NCI-H2107 (cell line): ENCODE measurements around the gene CDH23.

Experiments used
- DNase-seq: peaks from one replicate; lab custom pipeline; 2025; lab: John Stamatoyannopoulos, UW

CDH23 gene

DNA sequence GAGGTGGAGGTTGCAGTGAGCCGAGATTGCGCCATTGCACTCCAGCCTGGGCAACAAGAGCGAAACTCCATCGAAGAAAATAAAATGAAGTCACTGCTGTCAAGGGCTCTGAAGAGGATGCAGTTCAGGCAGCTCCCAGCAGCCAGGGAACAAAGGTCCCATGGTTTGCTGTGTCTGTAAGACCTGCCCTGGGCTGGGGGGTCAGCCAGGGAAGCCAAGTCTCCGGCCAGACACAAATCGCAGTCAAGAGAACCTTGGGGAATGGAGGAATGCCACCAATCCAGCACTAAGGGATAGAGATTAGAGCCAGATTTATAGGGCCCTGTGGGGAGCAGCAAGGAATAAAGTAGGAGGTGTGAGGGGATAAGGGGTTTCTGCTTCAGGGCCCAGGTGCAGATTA, 405.5 kb downstream of the CDH23 start:
- no peak for DNase-seq

DNA sequence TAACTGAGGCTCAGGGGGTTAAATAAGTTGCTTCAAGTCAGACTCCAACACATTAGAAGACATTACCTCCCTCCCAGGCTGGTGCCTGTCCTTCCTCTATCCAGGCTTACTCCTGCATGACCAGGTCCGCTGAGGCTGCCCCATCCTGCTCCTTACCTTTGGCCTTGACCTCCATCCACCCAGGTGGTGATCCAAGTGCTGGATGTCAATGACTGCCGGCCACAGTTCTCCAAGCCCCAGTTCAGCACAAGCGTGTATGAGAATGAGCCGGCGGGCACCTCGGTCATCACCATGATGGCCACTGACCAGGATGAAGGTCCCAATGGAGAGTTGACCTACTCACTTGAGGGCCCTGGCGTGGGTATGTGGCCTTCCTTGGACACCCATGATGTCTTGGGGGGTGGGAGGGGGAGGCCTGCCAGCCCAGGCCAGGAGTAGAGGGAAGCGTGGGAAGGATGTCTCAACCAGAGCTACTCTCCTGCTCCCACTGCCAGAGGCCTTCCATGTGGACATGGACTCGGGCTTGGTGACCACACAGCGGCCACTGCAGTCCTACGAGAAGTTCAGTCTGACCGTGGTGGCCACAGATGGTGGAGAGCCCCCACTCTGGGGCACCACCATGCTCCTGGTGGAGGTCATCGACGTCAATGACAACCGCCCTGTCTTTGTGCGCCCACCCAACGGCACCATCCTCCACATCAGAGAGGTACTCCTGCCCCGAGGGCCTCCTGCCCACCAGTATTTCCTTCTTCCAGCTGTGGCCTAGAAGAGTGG, 406.2 kb downstream of the CDH23 start:
- DNase-seq, result no peak

DNA sequence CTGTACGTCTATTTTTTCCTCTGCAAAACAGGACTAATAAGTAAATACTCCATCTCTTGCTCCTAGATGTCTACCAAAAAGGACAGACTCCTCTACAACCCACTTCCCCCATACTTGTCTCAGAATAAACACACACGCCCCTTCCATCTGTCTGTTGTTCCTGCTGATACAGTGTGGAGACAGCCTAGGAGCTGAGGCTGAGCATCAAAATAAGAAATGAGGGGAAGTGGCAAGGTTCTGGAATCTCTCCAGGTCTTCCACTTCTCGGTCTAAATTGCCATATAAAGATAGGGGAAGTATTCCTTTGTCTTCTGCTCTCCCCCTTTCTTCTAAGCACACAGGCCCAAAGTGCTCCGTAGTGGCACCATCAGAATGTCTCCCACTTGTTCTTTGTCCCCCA, 407.4 kb downstream of the CDH23 start:
- no peak for DNase-seq

DNA sequence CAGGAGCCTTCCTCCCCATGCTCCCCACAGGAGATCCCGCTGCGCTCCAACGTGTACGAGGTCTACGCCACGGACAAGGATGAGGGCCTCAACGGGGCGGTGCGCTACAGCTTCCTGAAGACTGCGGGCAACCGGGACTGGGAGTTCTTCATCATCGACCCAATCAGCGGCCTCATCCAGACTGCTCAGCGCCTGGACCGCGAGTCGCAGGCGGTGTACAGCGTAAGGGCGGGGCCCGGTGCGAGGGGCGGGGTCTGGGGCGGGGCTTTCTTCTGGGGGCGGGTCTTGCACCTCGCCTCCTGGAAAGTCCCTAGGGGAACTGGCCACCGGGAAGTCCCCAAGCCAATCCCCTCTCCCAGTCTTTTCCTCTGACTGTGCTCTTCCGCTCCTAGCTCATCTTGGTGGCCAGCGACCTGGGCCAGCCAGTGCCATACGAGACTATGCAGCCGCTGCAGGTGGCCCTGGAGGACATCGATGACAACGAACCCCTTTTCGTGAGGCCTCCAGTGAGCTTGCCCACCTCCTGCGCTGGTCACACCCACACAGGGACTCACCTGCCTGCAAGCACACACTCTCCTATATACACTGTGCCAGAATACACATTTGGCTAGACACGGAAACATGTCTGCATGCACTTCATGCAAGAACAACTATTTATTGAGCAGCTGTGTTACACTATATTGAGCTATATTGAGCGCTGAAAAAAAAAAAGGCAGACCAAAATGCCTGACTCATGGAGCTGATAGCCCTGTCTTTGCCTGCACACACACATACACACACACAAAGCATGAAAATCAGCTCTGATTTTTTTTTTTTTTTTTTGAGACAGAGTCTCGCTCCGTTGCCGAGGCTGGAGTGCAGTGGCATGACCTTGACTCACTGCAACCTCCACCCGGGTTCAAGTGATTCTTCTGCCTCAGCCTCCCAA, 409.3 kb downstream of the CDH23 start:
- DNase-seq, result no peak

DNA sequence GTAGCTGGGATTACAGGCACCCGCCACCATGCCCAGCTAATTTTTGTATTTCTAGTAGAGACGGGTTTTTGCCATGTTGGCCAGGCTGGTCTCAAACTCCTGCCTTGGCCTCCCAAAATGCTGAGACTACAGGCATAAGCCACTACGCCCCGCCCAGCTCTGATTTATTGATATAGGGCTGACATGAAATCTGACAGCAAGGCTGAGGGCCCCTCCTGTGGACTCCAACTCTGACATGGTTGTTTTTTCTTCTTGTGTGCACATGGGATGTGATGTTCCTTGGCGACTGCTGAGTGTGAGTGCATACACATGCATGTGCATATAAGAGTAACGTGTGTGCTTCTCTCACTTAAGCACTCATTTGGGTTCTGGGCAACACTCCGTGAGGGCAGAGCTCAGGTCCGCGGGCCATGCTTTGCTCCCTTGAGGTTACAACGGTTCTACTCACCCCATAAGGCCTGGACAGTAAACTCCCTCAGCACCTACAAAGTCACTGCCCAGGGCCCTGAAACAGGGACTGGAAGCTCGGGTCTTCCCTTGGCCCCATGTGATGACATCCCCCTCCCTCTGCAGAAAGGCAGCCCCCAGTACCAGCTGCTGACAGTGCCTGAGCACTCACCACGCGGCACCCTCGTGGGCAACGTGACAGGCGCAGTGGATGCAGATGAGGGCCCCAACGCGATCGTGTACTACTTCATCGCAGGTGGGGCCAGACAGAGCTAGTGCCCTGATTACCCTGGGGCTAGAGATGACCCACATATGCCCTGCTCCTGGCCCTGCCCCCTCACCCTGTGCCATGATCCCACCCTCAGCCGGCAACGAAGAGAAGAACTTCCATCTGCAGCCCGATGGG, 410.2 kb downstream of the CDH23 start:
- DNase-seq, result no peak

DNA sequence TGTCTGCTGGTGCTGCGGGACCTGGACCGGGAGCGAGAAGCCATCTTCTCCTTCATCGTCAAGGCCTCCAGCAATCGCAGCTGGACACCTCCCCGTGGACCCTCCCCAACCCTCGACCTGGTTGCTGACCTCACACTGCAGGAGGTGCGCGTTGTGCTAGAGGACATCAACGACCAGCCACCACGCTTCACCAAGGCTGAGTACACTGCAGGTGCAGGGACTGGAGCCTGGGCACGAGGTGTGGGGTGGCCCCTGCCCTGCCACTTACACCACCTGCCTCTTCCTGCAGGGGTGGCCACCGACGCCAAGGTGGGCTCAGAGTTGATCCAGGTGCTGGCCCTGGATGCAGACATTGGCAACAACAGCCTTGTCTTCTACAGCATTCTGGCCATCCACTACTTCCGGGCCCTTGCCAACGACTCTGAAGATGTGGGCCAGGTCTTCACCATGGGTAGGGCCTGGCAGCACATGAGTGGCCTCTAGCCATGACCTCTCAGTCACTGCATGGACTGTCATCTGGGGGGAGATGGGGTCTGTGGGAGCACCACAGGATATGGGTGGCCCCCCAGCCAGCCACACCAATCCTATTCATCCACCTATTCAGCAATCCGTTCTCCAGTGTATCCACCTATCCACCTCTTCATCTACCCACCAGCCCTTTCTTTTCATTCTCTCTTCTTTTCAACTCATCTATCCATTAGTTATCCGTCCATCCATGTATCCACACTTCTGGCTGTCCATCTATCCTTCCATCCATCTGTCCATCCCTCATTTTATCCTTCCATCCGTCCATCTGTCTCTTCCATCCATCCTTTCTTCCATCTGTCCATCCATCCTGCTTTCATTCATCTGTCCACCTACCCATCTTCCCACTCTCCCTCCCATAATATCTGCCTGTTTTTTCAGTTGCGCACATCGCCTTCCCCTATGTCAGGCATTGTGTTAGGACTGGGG, 411.1 kb downstream of the CDH23 start:
- no peak for DNase-seq

DNA sequence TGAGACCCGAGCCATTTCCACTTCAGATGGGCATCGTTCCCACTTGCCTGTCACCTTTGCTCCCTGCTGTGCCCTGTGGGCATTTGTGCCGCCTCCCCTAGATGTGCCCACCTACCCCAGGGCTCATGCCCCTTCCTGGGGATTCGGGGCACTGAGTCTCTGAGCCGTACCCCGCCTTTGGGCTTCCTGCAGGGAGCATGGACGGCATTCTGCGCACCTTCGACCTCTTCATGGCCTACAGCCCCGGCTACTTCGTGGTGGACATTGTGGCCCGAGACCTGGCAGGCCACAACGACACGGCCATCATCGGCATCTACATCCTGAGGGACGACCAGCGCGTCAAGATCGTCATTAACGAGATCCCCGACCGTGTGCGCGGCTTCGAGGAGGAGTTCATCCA, 412.9 kb downstream of the CDH23 start:
- no peak for DNase-seq

DNA sequence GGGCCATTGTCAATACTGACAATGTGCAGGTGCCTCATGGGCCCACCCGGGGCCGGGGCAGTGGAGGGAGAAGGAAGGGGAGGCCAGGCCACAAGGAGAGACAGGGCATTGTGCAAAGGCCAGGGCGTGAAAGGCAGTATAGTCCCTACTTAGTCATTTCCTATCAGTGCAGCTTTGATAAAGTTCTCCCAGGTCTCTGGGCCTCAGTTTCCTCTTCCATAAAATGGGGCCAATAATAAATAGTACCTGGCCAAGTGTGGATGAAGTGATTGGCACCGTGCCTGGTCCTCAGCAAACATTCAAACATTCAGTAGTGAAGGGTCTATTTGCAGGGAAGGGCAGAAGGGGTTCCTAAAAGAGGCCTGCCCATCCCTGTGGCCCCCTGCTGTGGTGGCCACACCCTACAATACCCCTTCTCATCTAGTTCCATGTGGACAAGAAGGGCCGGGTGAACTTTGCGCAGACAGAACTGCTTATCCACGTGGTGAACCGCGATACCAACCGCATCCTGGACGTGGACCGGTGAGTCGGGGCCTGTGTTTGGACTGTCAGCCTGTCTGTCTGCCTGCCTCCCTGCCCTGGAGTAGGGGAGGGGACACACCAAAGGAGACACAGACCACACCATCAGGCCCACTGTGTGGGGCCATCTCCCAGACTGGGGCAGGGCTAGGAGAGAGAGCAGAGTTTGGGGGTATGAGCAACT, 413.5 kb downstream of the CDH23 start:
- DNase-seq, result no peak

DNA sequence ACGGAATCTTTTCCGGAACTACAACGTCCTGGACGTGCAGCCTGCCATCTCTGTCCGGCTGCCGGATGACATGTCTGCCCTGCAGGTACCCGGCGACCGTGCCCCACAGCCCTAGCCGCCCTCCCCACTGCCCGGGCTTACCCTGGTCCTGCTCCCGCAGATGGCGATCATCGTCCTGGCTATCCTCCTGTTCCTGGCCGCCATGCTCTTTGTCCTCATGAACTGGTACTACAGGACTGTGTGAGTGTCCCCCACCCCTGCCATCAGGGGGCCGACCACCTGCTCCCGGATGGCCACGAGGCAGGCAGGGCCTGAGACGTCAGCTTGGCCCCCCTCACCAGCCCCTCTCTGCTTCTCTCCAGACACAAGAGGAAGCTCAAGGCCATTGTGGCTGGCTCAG, 414.6 kb downstream of the CDH23 start:
- no peak for DNase-seq

DNA sequence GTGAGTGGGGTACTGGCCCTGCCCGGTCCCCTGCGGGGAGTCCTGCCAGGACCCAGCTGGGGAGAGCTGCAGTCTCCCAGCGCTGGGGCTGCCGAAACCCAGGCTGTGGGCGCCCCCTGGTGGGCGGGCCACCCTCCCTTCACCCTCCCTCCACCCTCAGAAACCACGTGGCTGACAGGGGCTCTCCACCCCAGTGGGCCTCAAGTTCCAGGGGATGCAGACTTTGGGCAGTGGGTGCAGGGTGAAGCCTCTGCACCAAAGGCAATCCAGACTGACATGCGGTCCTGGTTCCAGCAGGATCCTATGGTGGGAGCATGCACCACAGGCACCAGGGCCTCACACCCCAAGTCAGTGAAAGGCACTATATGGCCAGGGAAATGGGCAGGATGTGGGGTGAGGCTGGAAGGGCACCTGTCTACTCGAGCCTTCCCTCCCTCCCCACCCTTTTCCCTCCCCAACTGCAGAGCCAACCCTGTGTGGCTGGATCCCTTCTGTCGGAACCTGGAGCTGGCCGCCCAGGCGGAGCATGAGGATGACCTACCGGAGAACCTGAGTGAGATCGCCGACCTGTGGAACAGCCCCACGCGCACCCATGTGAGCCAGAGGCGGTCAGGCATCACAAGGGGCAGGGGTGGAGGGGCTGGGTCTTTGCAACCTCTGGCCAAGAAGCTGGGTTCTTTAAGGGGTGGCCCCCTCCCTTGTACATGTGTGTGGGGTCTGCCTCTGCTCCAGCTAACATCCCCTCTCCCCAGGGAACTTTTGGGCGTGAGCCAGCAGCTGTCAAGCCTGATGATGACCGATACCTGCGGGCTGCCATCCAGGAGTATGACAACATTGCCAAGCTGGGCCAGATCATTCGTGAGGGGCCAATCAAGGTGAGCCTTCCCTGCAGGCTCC, 415.5 kb downstream of the CDH23 start:
- DNase-seq, result no peak

DNA sequence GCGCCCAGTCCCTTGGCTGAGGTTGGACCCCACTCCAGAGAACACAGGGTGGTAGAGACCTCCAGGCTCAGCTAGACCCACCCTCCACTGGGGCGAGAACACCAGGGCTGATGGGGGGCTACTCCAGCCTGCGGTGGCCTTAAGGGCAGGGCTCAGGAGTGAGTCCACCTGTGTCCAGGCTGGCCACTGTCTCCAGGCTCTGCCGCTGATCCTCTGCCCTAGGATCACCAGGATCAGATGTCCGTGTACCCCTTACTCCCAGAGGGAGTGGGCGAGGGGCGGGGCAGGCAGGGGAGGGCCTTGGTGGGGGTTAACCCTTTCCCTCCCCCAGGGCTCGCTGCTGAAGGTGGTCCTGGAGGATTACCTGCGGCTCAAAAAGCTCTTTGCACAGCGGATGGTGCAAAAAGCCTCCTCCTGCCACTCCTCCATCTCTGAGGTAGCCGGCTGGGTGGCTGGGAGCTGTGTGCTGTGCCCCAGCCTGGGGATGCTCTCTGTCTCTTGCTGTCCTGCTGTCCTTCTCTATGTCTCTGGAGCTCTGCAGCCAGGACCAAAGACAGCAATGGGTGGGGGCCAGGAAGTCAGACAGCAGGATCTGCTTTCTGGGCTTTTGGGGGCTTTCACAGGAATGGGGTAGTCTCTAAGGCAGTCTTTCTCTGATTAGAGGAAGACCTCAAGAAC, 416.3 kb downstream of the CDH23 start:
- no peak for DNase-seq

DNA sequence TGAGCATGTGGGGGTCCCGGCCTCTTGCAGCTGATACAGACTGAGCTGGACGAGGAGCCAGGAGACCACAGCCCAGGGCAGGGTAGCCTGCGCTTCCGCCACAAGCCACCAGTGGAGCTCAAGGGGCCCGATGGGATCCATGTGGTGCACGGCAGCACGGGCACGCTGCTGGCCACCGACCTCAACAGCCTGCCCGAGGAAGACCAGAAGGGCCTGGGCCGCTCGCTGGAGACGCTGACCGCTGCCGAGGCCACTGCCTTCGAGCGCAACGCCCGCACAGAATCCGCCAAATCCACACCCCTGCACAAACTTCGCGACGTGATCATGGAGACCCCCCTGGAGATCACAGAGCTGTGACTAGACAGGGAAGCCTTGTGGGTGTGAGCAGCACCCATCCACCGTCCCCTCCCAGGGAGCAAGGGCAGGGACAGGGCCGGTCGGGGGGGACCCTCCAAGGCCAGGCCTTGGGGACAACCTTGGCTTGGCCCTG, 418.2 kb downstream of the CDH23 start:
- DNase-seq, result no peak

DNA sequence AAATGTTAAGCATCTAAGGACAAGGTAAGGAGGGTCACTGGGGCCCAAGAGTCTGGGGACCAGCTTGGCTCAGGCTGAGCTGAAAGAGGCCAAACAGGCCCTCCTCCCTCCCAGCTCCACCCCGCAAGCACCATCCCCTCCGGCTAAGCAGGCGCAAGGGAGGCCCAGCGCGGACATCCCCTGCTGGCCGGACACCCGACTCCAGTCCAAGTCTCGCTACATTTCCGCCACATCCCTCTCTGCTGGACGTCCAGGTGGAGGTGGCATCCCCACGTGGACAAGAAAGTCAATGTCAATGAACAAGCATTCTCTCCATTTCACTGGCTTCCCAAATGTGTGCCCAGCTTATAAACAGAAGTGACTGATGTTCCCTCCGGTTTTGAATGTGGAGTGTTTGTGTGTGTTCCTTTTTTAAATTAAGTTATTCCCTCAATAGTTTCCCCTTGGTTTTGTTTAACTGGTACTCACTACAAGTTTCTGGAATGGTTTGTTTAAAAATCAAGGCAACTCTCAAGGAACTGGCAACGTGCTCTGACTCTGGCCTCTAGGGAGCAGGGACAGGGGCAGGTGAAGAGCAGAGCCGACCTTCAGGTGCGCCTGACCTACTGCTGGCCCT, 418.9 kb downstream of the CDH23 start:
- DNase-seq, result no peak

DNA sequence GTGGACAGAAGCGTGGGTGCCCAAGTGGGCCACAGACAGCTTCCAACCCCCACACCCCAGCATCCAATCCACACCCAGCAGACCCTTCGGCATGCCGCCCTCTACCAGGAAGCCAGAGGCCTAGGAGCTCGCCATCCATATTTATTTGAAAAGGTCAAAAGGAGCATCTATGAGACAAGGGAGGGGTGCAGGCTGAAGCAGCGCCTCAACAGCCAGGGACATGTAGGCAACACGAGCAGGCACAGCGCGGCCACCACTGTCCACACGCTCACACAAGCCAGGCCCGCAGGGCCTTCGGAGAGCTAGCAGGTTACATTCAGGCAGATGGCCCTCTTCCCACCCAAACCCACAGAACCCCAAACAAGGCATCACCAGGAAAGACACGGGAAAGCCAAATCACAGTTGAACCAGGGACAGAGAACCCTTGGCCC, 419.7 kb downstream of the CDH23 start:
- DNase-seq, result no peak

DNA sequence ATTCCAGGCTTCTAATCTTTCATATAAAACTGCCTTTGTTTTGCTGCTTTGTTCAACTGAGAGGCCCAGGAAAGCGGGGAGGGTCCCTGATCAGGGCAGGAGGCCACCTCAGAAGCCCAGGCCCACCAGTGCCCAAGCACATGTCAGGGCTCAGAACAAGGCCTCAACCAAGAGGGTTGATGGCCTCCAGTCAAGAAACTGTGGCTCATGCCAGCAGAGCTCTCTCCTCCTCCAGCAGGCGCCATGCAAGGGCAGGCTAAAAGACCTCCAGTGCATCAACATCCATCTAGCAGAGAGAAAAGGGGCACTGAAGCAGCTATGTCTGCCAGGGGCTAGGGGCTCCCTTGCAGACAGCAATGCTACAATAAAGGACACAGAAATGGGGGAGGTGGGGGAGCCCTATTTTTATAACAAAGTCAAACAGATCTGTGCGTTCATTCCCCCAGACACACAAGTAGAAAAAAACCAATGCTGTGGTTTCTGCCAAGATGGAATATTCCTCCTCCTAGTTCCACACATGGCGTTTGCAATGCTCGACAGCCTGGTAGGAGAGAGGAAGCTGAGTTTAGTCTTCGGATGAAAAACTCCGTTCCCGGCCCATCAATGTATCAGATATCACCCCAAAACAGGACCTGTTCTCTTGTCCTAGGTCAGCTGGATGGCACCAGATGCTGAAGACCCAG, 420.4 kb downstream of the CDH23 start:
- DNase-seq, result no peak

DNA sequence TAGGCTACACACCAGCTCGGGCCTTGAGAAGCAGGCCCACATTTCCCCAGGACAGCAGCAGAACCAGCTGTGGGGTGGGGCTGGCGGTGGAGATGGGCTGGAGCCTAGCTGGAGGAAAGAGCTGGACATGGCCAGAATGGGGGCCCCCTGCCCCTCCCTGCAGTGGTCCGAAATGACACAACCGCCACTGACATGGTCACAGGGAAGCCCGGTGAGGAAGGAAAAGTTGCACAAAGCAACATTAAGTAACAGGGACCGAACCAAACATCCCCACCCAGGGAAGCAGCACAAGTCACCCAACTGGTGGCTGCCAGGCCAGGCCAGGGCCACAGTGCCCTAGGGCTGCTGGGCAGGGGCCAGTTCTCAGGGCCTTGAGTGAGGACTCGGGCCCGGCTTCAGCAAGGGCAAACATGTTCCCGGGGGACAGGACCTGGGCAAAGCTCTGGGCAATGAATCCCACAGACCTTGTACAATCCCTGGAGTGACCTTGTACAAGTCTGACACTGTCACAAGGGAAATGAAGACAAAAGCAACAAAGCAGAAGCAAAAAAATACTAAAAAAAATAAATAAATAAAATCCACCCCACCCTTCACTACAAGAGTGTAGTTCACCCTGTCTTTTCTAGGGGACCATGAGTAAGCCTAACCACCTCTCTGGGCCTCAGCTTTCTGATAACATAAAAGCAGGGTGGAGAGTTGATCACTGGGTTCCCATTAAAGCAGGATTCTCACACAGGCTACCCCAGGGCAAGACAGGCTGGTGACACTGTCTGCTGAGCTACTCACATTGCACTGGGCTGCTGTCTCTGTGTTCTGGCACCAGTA, 421.3 kb downstream of the CDH23 start:
- no peak for DNase-seq
